GM19452 (cell line): ENCODE results near the gene RRP36.

Experiments used
- ATAC-seq: cut with Tn5 transposase; IDR thresholded peaks from one replicate; pipeline ENCODE4 v1.9.1; 2021; ENCODE audit not compliant: unreplicated experiment

RRP36 gene

DNA sequence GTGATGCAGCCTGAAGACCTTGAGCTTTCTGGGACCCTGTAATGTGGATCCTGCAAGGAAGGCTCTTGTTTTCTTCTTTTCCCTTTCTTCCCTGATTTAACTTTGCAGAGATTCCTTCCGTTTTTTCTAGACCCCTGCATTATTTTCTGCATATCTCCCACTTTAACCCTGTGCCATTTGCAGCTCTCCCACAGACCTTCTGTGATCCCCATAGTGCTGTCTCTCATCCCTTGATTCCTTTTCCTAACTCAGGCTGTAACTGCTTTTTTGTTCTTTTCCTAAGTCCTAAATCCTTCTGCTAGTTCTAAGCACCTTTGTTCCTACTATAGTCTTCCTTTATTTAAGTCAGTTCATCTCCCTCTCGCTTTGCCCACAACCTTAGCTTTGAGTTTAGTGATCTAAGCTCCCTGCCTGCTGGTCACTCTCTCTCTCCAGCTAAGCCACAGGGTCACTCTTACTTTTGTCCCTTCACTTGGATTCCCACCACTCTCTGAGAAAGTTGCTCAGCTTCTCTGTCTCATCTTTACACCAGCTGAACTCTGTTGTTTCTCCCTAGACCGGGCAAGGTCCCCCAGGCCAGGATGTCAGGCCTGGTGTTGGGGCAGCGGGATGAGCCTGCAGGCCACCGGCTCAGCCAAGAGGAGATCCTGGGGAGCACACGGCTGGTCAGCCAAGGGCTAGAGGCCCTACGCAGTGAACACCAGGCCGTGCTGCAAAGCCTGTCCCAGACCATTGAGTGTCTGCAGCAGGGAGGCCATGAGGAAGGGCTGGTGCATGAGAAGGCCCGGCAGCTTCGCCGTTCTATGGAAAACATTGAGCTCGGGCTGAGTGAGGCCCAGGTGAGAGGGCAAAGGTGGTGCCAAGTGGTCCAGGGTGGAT is 39.6 kb downstream of the RRP36 start:
- no peak for ATAC-seq

GRCh38 chr6:43061861-43062260 is 40.4 kb downstream of the RRP36 start:
- no peak for ATAC-seq

- no peak for ATAC-seq
These were observed 41.4 kb downstream of the RRP36 start for GRCh38 chr6:43062818-43063217.

DNA sequence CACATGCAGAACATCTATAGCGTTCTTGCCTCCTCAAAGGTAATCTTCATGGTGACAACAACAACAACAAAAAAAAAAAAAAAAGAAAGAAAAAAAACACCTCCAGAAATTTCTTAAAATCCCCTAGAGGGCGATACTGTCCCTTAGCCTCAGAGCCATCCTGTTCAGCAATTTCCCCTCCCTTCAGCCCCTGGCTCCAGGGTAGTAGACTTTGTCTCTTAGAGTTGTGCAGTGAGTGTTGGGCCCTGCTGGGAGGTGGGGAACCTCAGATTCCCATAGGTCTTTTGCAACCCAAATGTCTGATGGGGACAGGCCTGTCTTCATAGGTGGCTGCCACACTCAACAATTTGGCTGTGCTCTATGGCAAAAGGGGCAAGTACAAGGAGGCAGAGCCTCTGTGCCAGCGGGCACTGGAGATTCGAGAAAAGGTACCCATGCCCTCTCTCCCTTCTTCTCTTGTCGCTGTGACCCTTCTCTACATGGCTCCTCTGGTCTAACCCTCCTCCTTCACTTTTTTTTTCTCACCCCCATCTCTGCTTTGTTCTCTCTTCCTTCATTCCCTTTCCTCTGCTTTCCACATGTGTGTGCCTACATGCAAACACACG is 48.7 kb downstream of the RRP36 start:
- no peak for ATAC-seq

DNA sequence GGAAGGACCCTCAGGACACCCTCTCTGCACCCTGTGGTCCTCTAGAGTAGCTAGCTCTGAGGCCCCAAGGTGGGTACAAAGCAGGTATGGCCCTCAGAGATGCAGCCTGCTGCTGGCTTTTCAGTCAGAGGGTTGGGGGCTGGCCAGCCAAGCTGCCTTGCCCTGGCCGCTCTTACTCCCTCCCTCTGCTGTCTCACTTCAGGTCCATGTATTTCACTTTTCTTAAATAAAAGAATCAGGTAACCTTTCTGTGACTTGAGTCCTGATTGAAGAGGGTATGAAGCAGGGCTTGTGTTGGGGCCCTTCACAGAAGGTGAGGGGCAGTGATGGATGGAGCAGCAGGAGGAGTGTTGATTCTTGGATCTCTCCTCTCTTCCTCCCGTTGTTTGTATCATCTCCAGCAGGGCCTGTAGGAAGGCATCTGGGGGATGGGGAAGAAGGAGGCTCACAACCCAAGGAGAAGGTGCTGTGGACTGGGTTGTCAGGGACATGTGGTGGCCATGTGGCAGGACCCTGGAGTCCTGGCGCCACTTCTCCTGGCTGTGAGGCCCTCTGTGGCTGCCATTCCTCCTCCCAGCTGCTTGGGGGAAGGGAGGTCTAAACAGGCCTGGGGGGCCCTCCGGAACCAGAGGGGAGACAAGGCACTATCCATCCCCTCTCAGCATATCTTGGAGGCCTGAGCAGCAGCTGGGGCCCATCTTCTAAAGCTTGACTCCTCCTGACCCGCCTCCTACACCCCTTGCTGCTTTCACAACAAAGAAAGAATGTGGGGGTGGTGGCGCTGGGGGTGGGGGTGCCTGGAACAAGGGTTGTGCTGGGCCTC is 53.6 kb downstream of the RRP36 start:
- ATAC-seq = no peak

DNA sequence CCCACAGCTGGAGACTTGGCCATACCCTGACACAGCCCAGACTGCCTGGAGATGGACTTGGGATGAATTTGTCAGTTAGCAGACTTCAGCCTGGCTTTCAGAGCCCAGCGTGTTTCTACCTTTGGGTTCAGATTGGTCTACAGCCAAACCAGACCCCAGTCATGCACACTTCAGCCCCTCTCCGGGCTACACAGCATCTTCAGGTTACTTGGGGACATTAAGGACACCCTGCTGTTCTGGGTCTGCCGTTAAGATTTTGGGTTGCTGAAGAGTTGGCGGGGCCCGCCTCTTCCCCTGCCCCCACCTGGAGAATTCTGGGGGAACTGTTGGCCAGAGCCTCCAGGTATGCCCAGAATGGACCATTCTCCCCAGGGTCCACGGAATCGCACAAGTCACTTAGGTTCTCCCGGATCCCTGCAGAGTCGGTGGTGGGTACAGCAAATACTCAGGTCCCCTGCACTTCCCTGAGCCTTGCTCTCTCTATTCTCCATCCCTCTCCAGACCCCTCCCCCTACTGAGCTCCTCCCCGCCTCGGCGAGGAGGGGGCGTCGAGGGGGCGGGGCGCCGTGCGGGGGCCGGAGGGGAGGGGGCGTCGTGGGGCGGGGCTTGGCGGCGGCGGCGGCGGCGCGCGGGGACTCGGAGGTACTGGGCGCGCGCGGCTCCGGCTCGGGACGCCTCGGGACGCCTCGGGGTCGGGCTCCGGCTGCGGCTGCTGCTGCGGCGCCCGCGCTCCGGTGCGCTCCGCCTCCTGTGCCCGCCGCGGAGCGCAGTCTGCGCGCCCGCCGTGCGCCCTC is 54.4 kb downstream of the RRP36 start, which contains the start of gene PTK7:
PTK7 (plus strand) TSS at position 645 of the 794 bp plus-strand sequence. CDS start 175 bp downstream, outside the sequence.
- ATAC-seq = no peak

DNA sequence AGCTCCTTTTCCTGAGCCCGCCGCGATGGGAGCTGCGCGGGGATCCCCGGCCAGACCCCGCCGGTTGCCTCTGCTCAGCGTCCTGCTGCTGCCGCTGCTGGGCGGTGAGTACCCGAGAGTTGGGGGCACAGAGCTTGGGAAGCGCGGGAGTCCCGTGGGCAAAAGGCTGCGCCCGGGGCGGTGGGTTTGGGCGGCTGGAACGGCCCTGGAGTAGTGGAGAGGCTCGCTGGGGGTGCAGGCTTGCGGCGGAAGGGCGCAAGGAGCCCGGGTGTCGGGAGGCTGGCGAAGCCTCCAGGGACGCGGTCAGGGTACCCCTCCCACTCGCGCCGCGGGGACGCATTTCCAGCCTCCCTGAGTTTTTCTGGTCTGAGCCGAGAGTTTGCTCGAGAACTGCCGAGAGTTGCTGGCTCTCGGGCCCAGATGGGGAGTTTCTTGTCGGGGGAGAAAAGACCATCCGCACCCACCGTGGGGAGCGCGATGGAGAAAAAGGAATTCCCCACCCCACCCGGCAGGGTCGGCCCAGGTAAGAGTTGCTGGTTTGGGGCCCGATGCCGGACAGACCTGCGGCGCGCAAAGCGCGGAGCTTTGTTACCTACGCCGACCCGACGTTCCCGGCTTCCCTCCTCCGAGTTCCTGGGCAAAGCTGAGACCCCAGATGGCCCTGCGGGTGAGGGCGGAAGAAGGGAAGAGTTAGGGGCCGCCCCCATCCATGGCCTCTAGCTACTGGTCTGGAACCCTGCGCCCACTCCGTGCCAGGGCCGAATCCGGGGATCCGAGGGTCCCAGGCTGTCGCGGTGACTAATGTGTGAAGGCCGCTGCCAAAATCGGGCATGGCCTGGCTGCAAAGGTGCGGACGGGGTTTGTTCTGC is 55.3 kb downstream of the RRP36 start:
- no peak for ATAC-seq

GRCh38 chr6:43077333-43077809 is 55.9 kb downstream of the RRP36 start:
- ATAC-seq = no peak

DNA sequence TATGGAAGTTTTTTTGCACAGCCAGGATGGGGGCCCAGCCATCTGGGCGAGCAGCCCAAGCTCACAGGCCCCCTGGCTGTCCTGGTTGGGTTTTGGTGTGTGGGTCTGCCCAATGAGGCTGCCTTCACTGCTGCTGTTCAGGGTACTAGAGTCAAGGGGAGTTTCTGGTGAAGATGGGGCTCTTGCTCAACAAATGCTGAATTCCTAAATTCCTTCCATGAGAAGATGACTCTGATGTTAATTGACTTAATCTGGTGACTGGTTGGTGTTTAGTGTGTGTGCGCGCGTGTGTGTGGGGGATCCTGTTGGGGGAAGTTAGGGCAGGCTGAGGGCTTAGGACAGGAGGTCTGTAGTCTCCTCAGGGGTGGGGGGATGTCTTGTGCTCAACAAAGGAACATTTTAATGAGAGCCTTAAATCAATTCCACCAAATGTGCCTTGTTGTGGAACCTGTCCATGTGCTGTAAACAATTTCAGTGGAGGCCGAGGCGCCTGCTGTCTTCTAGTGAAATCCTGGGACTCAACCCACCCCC is 56.6 kb downstream of the RRP36 start:
- ATAC-seq = no peak

GRCh38 chr6:43078691-43079090 is 57.3 kb downstream of the RRP36 start:
- no peak for ATAC-seq
